Chondrocyte (in vitro differentiated cells): ENCODE measurements around the gene CREM. TPM values are rescaled to one million over a fixed set of nuclear protein-coding genes. Genes with fewer than 3 reads are reported as not detected.

Experiments used
- DNase-seq: peaks from one replicate; pipeline ENCODE4 v3.0.0; 2021; ENCODE audit warnings: mixed read lengths, low spot score
- H3K27ac Mint-ChIP-seq: one replicate; pipeline ENCODE4 v1.8.0; 2021; ENCODE audit warnings: mild to moderate bottlenecking, moderate library complexity, mixed read lengths; ENCODE audit not compliant: unreplicated experiment
- H3K27me3 Mint-ChIP-seq: 2 replicates; pipeline ENCODE4 v1.8.0; 2021; ENCODE audit warnings: low read depth, mixed read lengths
- H3K36me3 Mint-ChIP-seq: 2 replicates; pipeline ENCODE4 v1.8.0; 2021; ENCODE audit warnings: low read depth, mixed read lengths
- H3K4me1 Mint-ChIP-seq: 2 replicates; pipeline ENCODE4 v1.8.0; 2021; ENCODE audit warnings: low read depth, mild to moderate bottlenecking, mixed read lengths
- H3K4me3 Mint-ChIP-seq: one replicate; pipeline ENCODE4 v1.8.0; 2021; ENCODE audit warnings: mild to moderate bottlenecking, moderate library complexity, mixed read lengths; ENCODE audit not compliant: unreplicated experiment
- H3K9me3 Mint-ChIP-seq: 2 replicates; pipeline ENCODE4 v1.8.0; 2021; ENCODE audit warnings: low read depth, mixed read lengths
- total RNA-seq: library from RNA; stranded (reverse); gene quantifications from 3 replicates; pipeline ENCODE4 v1.2.1, GENCODE V29; 2021
- TF ChIP-seq, protein P1 (sequence below): fragments of 200-600 bp; sonication (generic); IDR thresholded peaks from 2 replicates; pipeline ENCODE4 v1.5.0; 2021; ENCODE audit warnings: antibody characterized with exemption, mild to moderate bottlenecking, moderate library complexity

CREM gene
- total RNA-seq, 1 donor from 2014 or later: 25.5 TPM

DNA sequence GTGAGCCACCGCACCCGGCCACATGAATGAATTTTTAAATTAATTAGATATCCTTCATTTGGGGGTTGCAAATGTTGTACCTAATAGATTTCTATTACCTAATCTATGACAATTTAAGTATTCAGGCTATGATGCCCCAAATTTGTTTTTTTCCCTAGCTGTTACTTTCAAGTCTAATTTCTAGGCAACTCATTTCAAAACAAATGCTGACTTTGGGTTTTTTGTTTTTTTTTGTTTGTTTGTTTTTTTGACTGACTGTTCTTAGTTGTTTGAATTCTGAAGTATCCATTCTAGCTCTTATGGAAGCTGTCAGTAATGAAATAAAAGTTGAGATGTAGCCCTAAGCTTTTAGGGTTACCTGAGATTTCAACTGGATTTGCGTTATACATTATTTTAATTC is 62.3 kb downstream of the CREM start:
- H3K27ac Mint-ChIP-seq: no peak overlapping the region

DNA sequence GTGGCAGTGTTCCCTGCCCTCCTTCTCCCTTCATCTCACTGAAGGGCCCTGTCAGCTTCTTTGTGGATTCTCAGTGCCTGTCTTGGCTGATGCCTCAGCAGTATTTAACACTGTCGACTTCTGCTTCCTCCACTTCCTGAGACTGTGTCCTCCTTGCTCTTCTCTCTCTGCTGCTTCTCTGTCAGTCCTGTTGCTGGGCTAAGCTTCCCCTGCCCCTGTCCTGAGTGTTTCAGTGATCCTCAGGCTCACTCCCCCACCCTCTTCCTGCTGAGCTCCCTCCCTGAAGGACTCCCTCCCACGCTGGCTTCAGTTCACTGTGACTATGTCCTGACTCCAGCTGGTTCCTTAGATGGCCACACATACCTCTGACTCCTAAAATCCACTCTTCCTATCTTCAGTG is 64.9 kb downstream of the CREM start:
- H3K9me3 Mint-ChIP-seq: no peaks in the 10 kb centered on the region
- H3K27me3 Mint-ChIP-seq: no peaks in the 10 kb centered on the region
- no peak overlapping the region for H3K4me3 Mint-ChIP-seq
- no peak for DNase-seq
- TF ChIP-seq, protein P1, sequence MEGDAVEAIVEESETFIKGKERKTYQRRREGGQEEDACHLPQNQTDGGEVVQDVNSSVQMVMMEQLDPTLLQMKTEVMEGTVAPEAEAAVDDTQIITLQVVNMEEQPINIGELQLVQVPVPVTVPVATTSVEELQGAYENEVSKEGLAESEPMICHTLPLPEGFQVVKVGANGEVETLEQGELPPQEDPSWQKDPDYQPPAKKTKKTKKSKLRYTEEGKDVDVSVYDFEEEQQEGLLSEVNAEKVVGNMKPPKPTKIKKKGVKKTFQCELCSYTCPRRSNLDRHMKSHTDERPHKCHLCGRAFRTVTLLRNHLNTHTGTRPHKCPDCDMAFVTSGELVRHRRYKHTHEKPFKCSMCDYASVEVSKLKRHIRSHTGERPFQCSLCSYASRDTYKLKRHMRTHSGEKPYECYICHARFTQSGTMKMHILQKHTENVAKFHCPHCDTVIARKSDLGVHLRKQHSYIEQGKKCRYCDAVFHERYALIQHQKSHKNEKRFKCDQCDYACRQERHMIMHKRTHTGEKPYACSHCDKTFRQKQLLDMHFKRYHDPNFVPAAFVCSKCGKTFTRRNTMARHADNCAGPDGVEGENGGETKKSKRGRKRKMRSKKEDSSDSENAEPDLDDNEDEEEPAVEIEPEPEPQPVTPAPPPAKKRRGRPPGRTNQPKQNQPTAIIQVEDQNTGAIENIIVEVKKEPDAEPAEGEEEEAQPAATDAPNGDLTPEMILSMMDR: no peak
- H3K27ac Mint-ChIP-seq: peak overlapping the region; percentile 8
- peaks cover 23% of the 10 kb centered on the region for H3K4me1 Mint-ChIP-seq
- H3K36me3 Mint-ChIP-seq: peaks cover 2% of the 10 kb centered on the region

More for the DNA sequence above, 62.3 kb downstream of the CREM start:
- TF ChIP-seq, protein P1: no peak
- DNase-seq: no peak
- Mint-ChIP-seq H3K4me1 (peaks cover 6% of the 10 kb centered on the region), H3K4me3 (no peak overlapping the region), H3K36me3 (peaks cover 2% of the 10 kb centered on the region), H3K27me3 (no peaks in the 10 kb centered on the region), H3K9me3 (no peaks in the 10 kb centered on the region)

DNA sequence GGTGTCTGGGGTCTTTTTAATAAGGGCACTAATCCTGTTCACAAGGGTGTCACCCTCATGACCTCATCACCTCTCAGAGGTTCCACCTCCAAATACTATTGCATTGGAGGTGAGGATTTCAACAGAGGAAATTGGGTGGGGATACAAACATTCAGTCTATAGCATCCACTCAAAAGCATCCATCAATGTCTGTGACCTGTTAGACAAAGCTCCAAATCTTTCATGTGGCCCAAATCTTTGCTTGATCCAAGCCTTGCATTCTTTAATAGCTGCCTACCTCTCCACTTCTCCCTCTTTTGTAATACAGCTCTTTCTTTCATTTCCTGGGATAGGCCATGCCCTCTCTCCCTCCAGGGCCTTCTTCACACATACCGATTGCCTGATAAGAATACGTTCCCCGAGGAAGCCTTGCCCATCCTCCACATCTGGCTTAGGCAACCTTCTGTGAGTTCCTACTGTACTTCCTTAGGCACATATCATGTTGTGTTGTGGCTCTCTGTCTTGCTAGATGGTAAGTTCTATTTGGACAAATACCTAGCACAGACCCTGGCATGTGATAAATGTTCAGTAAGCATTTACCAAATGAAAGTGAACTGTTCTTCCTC is 66.1 kb downstream of the CREM start:
- no peak overlapping the region for H3K4me3 Mint-ChIP-seq
- no peak overlapping the region for H3K27ac Mint-ChIP-seq
- no peak for DNase-seq
- no peaks in the 10 kb centered on the region for H3K27me3 Mint-ChIP-seq
- TF ChIP-seq, protein P1: no peak
- peaks cover 2% of the 10 kb centered on the region for H3K36me3 Mint-ChIP-seq
- H3K4me1 Mint-ChIP-seq: peaks cover 25% of the 10 kb centered on the region
- H3K9me3 Mint-ChIP-seq: no peaks in the 10 kb centered on the region

DNA sequence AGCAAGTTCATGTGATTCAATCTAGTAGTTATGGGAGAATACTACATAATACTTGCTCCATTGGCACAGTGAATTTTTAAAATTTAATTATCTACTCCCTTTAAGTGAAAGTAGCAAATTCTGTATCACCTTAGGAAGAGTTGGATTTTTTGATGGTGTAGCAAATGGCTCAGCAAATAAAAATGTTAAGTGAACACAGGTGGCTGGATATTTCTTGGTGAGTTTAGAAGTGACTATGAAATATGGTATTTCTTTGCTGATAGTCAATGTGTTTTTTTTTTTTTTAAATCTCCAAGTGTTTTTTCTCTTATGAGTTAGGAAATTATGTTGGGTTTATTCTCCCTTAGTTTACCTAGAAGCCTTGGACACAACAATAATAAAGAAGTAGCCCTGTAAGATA is 67.8 kb downstream of the CREM start:
- DNase-seq: no peak
- H3K27ac Mint-ChIP-seq: no peak overlapping the region

DNA sequence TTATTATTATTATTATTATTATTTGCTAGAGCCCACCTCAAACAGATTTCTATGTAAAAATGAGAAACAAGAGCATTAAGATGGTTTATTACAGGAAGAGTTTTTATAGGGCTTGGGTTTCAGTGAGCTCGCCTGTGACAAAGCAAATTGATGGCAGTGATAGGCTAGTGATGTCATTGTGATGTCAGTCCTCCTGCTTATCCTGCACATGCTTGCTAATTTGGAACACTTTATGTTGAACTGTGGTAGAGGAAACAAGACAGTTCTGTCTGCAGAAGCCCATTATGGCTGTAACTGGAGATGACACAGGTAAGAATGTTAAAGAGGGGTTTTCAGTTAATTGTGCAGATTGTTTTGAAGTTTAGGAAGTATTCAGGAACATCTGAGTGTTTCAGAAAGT is 68.3 kb downstream of the CREM start:
- TF ChIP-seq, protein P1: no peak
- DNase-seq: no peak
- Mint-ChIP-seq H3K27me3 (no peaks in the 10 kb centered on the region), H3K9me3 (no peaks in the 10 kb centered on the region), H3K4me3 (peak overlapping the region; percentile 79), H3K36me3 (peaks cover 2% of the 10 kb centered on the region), H3K27ac (peak overlapping the region; percentile 98), H3K4me1 (peaks cover 25% of the 10 kb centered on the region)

More for the DNA sequence above, 67.8 kb downstream of the CREM start:
- Mint-ChIP-seq H3K4me3 (no peak overlapping the region), H3K36me3 (peaks cover 2% of the 10 kb centered on the region), H3K9me3 (no peaks in the 10 kb centered on the region), H3K27me3 (no peaks in the 10 kb centered on the region), H3K4me1 (peaks cover 25% of the 10 kb centered on the region)
- TF ChIP-seq, protein P1: no peak
